Dermis blood vessel endothelial cell (primary cell): ENCODE measurements around the gene EIF1. TPM values are rescaled to one million over a fixed set of nuclear protein-coding genes. Genes with fewer than 3 reads are reported as not detected.

Experiments used
- DNase-seq: peaks from one replicate; pipeline ENCODE4 v3.0.0; 2010
- total RNA-seq: library from RNA; depleted of rRNA; stranded (reverse); fragments of >200 nt; gene quantifications from 2 replicates; pipeline ENCODE4 v1.2.3, GENCODE V29; 2014

The EIF1 gene
- total RNA-seq, 1 donor from 2014 or later: 93.3 TPM

- DNase-seq: peak; percentile 72
Observed at GRCh38 chr17:41705271-41705991, 16.7 kb downstream of the EIF1 start.

DNA sequence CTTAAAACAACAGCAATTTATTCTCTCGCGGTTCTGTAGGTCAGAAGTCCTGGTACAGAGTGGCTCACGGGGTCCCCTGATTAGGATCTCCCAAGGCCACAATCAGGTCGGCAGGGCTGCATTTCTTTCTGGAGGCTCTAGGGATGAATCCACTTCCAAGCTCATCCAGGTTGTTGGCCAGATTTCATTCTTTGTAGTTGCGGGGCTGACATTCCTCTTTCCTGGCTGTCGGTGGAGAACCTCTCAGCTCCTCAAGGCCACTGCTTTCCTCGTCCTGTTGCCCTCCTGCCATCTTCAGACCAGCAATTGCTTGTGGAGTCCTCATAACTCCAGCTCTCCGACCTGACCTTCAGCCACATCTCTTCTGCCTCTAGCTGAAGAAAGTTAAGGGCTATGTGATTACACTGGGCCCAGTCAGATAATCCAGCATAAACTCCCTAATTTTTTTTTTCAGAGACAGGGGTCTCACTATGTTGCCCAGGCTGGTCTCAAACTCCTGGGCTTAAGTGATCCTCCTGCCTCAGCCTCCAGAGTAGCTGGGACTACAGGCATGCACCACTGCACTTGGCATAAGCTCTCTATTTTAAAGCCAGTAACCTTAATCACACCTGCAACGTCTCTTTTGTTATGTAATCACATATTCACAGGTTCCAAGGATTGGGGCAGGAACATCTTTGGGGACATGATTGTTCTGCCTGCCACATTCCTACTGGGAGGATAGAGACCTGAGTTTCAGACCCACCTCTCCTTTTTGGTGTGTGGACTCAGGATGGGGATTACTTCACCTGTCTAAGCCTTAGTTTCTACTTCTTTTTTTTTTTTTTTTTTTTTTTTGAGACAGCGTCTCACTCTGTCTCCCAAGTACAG is 19.4 kb downstream of the EIF1 start:
- DNase-seq: no peak

DNA sequence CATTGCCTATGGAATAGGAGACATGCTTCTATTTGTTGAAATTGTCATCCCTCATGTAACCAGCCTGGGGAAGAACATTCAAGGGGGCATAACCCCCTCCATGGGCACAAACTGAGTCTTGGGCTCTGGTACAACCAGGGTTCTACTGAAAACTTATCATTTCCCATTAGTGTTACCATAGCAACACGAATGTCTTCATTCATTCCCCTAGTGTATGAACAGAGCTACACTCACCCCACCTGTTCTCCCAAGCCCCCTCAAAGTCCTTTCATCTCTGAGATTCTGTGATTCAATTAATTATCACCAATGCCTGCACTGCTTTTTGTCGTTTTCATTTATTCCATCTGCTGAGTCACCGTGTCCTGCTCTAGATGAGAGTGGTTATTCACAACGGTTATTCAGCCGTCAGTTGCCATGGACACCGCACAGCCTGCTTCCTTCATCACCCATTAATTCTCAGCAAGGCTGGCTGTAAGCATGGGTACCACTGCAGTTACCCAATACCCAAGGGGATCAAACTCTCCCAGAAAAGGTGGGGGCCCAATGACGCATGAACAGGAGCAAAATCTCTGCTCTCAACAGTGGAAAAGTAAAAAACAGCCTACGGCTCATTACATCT is 21.9 kb downstream of the EIF1 start:
- DNase-seq: peak; percentile 73

GRCh38 chr17:41711669-41712400 is 23.1 kb downstream of the EIF1 start, which contains the start of gene GAST:
TSS of gene GAST (plus strand) at chr17:41712331. CDS start at chr17:41715437, 3,106 bp downstream.
- DNase-seq: no peak

DNA sequence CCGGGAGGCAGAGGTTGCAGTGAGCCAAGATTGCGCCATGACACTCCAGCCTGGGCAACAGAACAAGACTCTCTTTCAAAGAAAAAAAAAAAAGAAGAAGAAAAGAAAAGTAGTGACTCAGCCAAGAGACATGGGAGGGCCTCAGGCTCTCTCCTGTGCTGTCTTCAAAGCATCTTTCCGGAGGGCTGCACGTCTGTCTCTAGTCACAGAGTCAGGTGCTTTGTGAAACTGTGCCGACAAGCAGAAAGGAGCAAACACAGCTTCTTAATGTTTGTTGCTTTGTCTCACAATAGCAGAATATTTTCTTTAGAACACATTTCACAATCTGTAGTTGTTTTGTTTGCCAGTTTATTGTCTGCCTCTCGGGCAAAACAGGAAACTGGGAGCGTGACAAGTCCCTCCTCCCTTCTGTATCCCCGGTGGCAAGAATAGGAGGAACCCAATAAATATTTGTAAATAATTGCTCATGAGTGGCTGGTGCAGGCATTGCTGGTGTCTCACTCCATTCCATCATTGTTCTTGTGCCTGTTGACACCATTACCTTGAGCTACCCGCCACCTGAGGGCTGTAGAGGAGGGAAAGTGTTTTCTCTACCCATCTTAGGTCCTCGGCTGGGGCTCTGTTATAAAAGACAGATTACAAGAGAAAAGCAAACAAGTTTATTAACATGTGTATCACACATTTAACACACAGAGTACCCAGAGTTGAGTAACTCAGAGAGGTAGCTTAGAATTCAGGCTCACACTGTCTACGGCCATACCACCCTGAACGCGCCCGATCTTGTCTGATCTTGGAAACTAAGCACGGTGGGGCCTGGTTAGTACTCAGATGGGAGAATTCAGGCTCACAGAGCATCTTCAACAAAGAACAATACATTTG is 29.0 kb downstream of the EIF1 start:
- DNase-seq: no peak

GRCh38 chr17:41718287-41718645 is 29.6 kb downstream of the EIF1 start:
- DNase-seq: no peak

DNA sequence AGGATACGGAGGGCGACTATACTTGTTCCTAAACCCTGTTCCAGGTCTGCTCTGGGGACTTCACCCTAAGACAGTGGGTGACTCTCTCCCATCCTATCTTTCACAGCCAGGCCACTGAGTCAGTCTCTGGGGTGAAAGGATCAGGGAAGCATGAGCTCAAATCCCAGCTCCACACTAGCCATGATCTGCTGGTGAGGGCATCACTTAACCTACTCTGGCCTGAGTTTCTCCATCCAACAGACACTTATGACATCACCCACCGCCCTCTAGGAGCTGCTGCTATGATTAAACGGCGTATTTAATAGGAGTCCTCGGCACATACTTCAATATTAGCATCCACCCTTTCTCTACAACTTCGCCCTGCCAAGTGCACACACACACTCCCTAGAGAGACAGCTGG is 33.5 kb downstream of the EIF1 start:
- DNase-seq: no peak

- no peak for DNase-seq
Observed at GRCh38 chr17:41723801-41724475, 35.3 kb downstream of the EIF1 start.

- DNase-seq: no peak
Observed at GRCh38 chr17:41724476-41725050, 35.9 kb downstream of the EIF1 start.

GRCh38 chr17:41725134-41725533 is 36.4 kb downstream of the EIF1 start:
- no peak for DNase-seq

DNA sequence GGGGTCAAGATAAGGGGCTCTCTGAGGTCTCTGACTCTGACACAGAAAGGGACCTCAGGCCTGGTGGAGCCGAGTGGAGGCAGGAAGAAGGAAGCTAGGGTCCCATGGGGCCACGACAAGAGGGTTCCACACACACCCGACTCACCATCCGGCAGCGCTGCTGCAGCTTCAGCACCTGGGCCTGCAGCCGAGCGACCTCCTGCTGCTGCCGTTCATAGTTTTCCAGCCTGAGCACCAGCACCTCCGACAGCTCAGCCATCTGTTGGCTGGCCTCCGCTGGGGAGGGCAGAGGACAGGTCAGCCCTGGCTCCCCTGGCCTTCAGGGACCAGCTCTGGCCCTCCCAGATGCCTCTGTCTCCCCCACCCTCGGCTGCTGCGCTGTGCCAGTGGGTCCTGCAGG is 39.4 kb downstream of the EIF1 start:
- no peak for DNase-seq

- no peak for DNase-seq
Observed at GRCh38 chr17:41730479-41730878, 41.8 kb downstream of the EIF1 start.

DNA sequence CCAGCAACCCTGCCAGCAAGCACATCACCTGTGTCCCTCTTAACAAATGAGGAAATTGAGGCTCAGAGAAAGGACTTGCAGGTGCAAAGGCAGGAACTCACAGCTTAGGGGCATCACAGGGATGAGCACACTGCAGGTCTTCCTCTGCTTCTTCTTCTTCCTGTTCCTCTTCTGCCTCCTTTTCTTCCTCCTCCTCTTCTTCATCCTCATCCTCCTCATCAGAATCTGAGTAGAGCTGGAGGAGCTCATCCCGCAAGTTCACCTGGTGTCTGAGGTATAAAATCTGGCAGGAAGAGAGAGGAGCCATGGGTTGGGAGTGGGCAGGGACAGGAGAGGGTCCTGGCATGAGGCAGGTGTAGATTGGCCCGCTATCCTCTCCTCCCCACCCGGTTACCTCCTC is 43.2 kb downstream of the EIF1 start:
- DNase-seq: no peak

- DNase-seq: no peak
Observed at GRCh38 chr17:41733348-41734138, 44.9 kb downstream of the EIF1 start.

DNA sequence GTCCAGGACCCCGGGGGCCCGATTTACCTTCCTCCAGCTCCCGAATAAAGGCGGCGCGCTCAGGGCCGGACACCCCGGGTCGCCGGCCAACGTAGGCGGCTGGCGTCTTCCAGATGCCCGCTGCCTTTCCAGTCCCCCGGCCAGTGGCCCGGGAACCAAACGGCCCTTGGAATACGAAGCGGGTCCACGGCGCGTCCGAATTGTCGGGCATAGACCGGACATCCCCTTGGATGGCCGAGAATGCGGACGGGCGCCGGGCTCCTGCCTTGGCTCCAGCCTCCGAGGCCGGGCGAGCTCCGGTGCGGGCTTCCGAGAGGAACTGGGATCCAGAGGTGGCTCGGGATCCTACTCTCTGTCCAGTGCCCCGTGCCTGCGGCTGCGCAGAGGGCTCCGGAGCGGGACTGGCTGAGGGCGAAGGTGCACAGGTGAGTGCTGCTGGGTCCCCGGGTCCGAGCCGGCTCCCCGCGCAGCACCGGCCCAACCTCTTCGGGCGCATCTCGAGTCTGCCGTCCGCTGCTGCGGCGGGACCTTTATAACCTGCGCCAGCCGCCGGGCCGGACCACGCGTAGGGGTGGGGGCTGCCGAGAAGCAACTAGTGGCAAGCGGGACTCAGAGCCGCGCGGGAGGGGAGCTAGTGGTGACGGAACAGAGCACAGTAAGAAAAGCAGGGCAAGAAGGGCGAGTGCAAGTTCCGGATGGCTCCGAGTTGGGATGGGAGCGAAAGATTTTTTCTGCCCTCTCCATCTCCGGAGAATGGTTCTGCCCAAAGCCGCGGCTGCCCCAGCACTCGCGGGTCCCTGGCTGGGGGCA is 45.7 kb downstream of the EIF1 start, which contains the start of gene HAP1:
Gene HAP1 (minus strand): TSS at position 505 of the 810 bp plus-strand sequence. CDS start 9 bp downstream, at position 496.
- DNase-seq: peak; percentile 38

- no peak for DNase-seq
Observed at GRCh38 chr17:41734949-41735313, 46.2 kb downstream of the EIF1 start.

DNA sequence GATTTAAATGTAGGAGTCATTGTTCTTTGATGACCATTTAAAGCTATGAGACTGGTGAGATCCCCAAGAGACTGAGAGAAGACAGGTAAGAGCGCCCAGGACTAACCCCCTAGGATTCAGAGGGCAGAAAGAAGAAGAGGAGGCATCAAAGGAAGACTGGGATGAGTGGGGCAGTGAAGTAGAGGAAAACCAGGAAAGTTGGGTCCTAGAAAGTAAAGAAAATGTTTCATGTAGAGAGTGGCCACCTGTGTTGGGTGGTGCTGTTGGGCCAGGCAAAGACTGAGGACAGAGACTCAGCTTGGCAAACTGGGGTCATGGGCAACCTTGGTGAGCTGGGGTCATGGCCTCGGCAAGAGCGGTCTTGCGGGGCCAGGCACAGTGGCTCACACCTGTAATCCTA is 47.1 kb downstream of the EIF1 start:
- no peak for DNase-seq

DNA sequence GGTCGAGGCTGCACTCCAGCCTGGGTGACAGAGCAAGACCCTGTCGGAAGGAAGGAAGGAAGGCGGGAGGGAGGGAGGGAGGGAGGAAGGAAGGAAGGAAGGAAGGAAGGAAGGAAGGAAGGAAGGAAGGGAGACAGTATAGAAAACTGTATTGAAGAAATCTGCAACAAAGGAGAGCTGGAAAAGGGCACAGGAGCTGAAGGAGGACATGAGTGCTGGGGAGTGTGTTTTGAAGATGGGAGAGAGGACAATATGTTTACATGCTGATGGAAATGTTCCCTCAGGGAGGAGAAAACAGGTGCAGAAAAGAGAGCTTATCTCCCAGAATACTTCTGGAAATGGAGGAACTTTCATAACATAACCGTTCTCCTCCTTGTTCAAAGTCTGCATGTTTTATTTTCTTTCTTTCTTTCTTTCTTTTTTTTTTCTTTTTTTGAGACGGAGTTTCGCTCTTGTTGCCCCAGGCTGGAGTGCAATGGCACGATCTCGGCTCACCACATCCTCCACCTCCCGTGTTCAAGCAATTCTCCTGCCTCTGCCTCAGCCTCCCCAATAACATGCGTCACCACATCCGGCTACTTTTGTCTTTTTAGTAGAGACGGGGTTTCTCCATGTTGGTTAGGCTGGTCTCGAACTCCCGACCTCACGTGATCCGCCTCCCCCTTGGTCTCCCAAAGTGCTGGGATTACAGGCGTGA is 48.4 kb downstream of the EIF1 start:
- no peak for DNase-seq
